CMK (cell line): Measurements from ENCODE around the gene CCDC85A.

Experiments used
- DNase-seq: peaks from one replicate; pipeline ENCODE4 v3.0.0-alpha.2; 2010; ENCODE audit warnings: low read depth

The CCDC85A gene

GRCh38 chr2:56309626-56310170 is 125.9 kb downstream of the CCDC85A start:
- no peak for DNase-seq

- no peak for DNase-seq
These were observed 129.7 kb downstream of the CCDC85A start for GRCh38 chr2:56313500-56313921.

GRCh38 chr2:56314371-56314770 is 130.6 kb downstream of the CCDC85A start:
- no peak for DNase-seq

GRCh38 chr2:56314796-56315195 is 131.0 kb downstream of the CCDC85A start:
- DNase-seq = no peak

- no peak for DNase-seq
These were observed 131.6 kb downstream of the CCDC85A start for GRCh38 chr2:56315376-56315775.

- DNase-seq = no peak
These were observed 132.2 kb downstream of the CCDC85A start for GRCh38 chr2:56316011-56316410.

- no peak for DNase-seq
These were observed 134.4 kb downstream of the CCDC85A start for GRCh38 chr2:56318147-56318546.

GRCh38 chr2:56325661-56326345 is 142.0 kb downstream of the CCDC85A start:
- no peak for DNase-seq

- DNase-seq = no peak
These were observed 142.6 kb downstream of the CCDC85A start for GRCh38 chr2:56326346-56326741.

- no peak for DNase-seq
These were observed 148.0 kb downstream of the CCDC85A start for GRCh38 chr2:56331810-56332209.

GRCh38 chr2:56333812-56334485 is 150.2 kb downstream of the CCDC85A start:
- no peak for DNase-seq

- DNase-seq = no peak
These were observed 150.8 kb downstream of the CCDC85A start for GRCh38 chr2:56334622-56335021.

- no peak for DNase-seq
These were observed 151.3 kb downstream of the CCDC85A start for GRCh38 chr2:56335101-56335500.

GRCh38 chr2:56337342-56337741 is 153.6 kb downstream of the CCDC85A start:
- no peak for DNase-seq

- DNase-seq = no peak
These were observed 154.4 kb downstream of the CCDC85A start for GRCh38 chr2:56338232-56338631.

- no peak for DNase-seq
These were observed 161.0 kb downstream of the CCDC85A start for GRCh38 chr2:56344771-56345170.

GRCh38 chr2:56347881-56348280 is 164.1 kb downstream of the CCDC85A start:
- DNase-seq = no peak

- no peak for DNase-seq
These were observed 164.8 kb downstream of the CCDC85A start for GRCh38 chr2:56348392-56349210.

- no peak for DNase-seq
These were observed 174.0 kb downstream of the CCDC85A start for GRCh38 chr2:56357655-56358295.

GRCh38 chr2:56361844-56362243 is 178.1 kb downstream of the CCDC85A start:
- no peak for DNase-seq

- DNase-seq = no peak
These were observed 181.1 kb downstream of the CCDC85A start for GRCh38 chr2:56364902-56365301.

- DNase-seq = no peak
These were observed 185.5 kb downstream of the CCDC85A start for GRCh38 chr2:56369316-56369715.
